GM18868 (cell line): ENCODE measurements around the gene CFAP298.
A peak's percentile ranks its signal among the peaks of the same experiment; 100 is the strongest.
"Not testable (repeated sequence)": the region's sequence is repeated elsewhere in the genome, so short reads cannot be mapped to it uniquely, and the experiment has no call there.

Source experiments
- ATAC-seq: cut with Tn5 transposase; IDR thresholded peaks from one replicate; pipeline ENCODE4 v1.9.1; 2021; ENCODE audit warnings: mild to moderate bottlenecking, moderate library complexity; ENCODE audit not compliant: unreplicated experiment

The CFAP298 gene

GRCh38 chr21:32569261-32570230, 42.6 kb downstream of the CFAP298 start:
- ATAC-seq: peak; percentile 86

GRCh38 chr21:32567626-32568025, 44.6 kb downstream of the CFAP298 start:
- no peak for ATAC-seq

GRCh38 chr21:32566741-32567389, 45.3 kb downstream of the CFAP298 start:
- ATAC-seq: no peak

GRCh38 chr21:32565856-32566465, 46.2 kb downstream of the CFAP298 start:
- no peak for ATAC-seq

- ATAC-seq: no peak
These were observed 49.3 kb downstream of the CFAP298 start for GRCh38 chr21:32562915-32563314.

GRCh38 chr21:32562426-32562825, 49.8 kb downstream of the CFAP298 start:
- ATAC-seq: no peak

- ATAC-seq: not testable (repeated sequence)
These were observed 50.7 kb downstream of the CFAP298 start for GRCh38 chr21:32561476-32561875.

- no peak for ATAC-seq
These were observed 51.3 kb downstream of the CFAP298 start for GRCh38 chr21:32560896-32561295.

- ATAC-seq: no peak
These were observed 53.1 kb downstream of the CFAP298 start for GRCh38 chr21:32559006-32559610.

GRCh38 chr21:32558106-32558505, 54.1 kb downstream of the CFAP298 start:
- ATAC-seq: no peak

GRCh38 chr21:32554832-32555638, 57.1 kb downstream of the CFAP298 start:
- no peak for ATAC-seq

- no peak for ATAC-seq
These were observed 62.3 kb downstream of the CFAP298 start for GRCh38 chr21:32549886-32550285.

- no peak for ATAC-seq
These were observed 62.7 kb downstream of the CFAP298 start for GRCh38 chr21:32549440-32549839.
